CD4-positive, alpha-beta T cell treated with Interferon alpha-2 for 1 hour (primary cell): Measurements from ENCODE around the gene LYL1.

Experiments used
- DNase-seq, 2 donors: peaks; one replicate each; pipeline ENCODE4 v3.0.0-alpha.2; 2020 to 2022

LYL1 gene

GRCh38 chr19:13071444-13072187 lies 31.0 kb downstream of the LYL1 start:
- DNase-seq, result no peak

- DNase-seq, result no peak
Observed at GRCh38 chr19:13070425-13071140, 32.1 kb downstream of the LYL1 start.

- no peak for DNase-seq
Observed at GRCh38 chr19:13069415-13070359, 33.0 kb downstream of the LYL1 start.

GRCh38 chr19:13068085-13068846 lies 34.4 kb downstream of the LYL1 start:
- DNase-seq, result no peak

- DNase-seq, result no peak
Observed at GRCh38 chr19:13066933-13067807, 35.5 kb downstream of the LYL1 start.

GRCh38 chr19:13066226-13066625 lies 36.4 kb downstream of the LYL1 start:
- no peak for DNase-seq

- DNase-seq, result no peak
Observed at GRCh38 chr19:13064092-13064489, 38.6 kb downstream of the LYL1 start.

- no peak for DNase-seq
Observed at GRCh38 chr19:13063461-13064091, 39.1 kb downstream of the LYL1 start.

GRCh38 chr19:13062317-13062716 lies 40.3 kb downstream of the LYL1 start:
- DNase-seq, result no peak

- peak; percentile 66 to 76 for DNase-seq
Observed at GRCh38 chr19:13060964-13061927, 41.4 kb downstream of the LYL1 start.

GRCh38 chr19:13060233-13060963 lies 42.3 kb downstream of the LYL1 start:
- DNase-seq, result no peak

GRCh38 chr19:13058951-13059660 lies 43.6 kb downstream of the LYL1 start:
- no peak for DNase-seq

GRCh38 chr19:13057744-13058143 lies 44.9 kb downstream of the LYL1 start:
- DNase-seq, result no peak

- no peak for DNase-seq
Observed at GRCh38 chr19:13057147-13057572, 45.5 kb downstream of the LYL1 start.

- DNase-seq, result no peak
Observed at GRCh38 chr19:13056052-13056660, 46.5 kb downstream of the LYL1 start.

- no peak for DNase-seq
Observed at GRCh38 chr19:13055213-13056051, 47.2 kb downstream of the LYL1 start.
